Gastroesophageal sphincter (tissue), 4 donors: ENCODE results near the gene PACSIN3. TPM values are rescaled to one million over a fixed set of nuclear protein-coding genes. Genes with fewer than 3 reads are reported as not detected.

Source experiments
- ATAC-seq: fragments of 150-250 bp; one replicate; pipeline ENCODE4 v1.9.1; 2016; ENCODE audit warnings: mild to moderate bottlenecking, moderate library complexity
- H3K27ac ChIP-seq, 4 donors: fragments of 200-600 bp; sonication (generic) in 3 of 4; 1 replicate in 3 of 4; 2 replicates in 1 of 4; pipeline ENCODE4 v1.5.1; 2016 to 2019
- H3K27me3 ChIP-seq: fragments of 200-600 bp; sonication (generic); one replicate; pipeline ENCODE4 v1.5.1; 2019
- H3K36me3 ChIP-seq, 2 donors: fragments of 200-600 bp; sonication (generic); one replicate each; pipeline ENCODE4 v1.5.1; 2019; ENCODE audit warnings: control low read depth in 1 of 2
- H3K4me1 ChIP-seq, 3 donors: fragments of 200-600 bp; sonication (generic); 1 replicate in 2 of 3; 2 replicates in 1 of 3; pipeline ENCODE4 v1.5.1; 2016 to 2019; ENCODE audit warnings: control low read depth in 2 of 3
- H3K4me3 ChIP-seq, 2 donors: fragments of 200-600 bp; sonication (generic); one replicate each; pipeline ENCODE4 v1.5.1; 2019; ENCODE audit warnings: mild to moderate bottlenecking in 1 of 2, moderate library complexity in 1 of 2
- H3K9me3 ChIP-seq, 3 donors: fragments of 200-600 bp; sonication (generic); one replicate each; pipeline ENCODE4 v1.5.1; 2017 to 2019; ENCODE audit warnings: control low read depth in 2 of 3
- EP300 ChIP-seq: sonication (generic); formaldehyde crosslinking; IDR thresholded peaks from one replicate; pipeline ENCODE4 v1.6.1; 2017; ENCODE audit warnings: antibody characterized with exemption, mild to moderate bottlenecking
- POLR2A ChIP-seq, 2 donors: fragments of 450-650 bp; IDR thresholded peaks; one replicate each; pipeline ENCODE4 v1.6.1; 2017; ENCODE audit warnings: antibody characterized with exemption in 2 of 2, mild to moderate bottlenecking in 2 of 2, moderate library complexity in 1 of 2
- POLR2AphosphoS5 ChIP-seq: sonication (generic); formaldehyde crosslinking; IDR thresholded peaks from one replicate; pipeline ENCODE4 v1.6.1; 2017; ENCODE audit warnings: antibody characterized with exemption
- WGBS, 2 donors: methylation state at CpG; one replicate each; pipeline ENCODE4 v1.1.5; 2018; ENCODE audit warnings: low coverage in 1 of 2; 5-methylcytosine and 5-hydroxymethylcytosine counted together
- total RNA-seq, 4 donors: library from RNA; depleted of rRNA; stranded (reverse); fragments of >200 nt; gene quantifications; one replicate each; pipeline ENCODE4 v1.1.0, GENCODE V29; 2016
- TF ChIP-seq, protein P1 (sequence below), 4 experiments: fragments of 200-600 bp in 2 of 4; fragments of 450-650 bp in 2 of 4; sonication (generic) in 1 of 4; IDR thresholded peaks; one replicate each; pipeline ENCODE4 v1.5.1; 2017 to 2019; ENCODE audit warnings: antibody characterized with exemption in 4 of 4, mild to moderate bottlenecking in 2 of 4, moderate library complexity in 2 of 4

Gene PACSIN3
- total RNA-seq, 4 donors from 2014 or later = 61.3 to 74.9 (median 65.3) TPM

DNA sequence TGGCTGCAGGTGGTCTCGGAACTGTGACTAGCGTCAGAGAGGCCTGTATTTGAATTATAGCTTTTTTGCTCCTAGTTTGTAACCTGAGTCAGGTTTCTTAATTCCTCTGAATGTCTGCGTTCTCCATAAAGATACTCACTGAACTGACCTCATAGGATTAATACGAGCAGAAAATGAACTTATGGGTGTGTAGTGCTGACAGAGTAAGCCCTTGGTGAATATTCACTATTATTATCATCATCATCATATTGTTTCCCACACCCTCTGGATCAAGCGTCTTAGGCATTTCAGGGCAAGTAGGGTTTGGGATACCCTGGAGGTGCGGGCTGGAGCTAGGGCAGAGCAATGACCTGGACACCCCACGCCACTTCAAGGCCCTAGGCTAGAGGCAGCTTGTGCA lies 38.6 kb downstream of the PACSIN3 start:
- Histone ChIP-seq H3K9me3 (no peaks in the 10 kb centered on the region), H3K4me1 (peaks cover 0 to 34% (median 13%) of the 10 kb centered on the region in 3 donors), H3K27ac (no peak overlapping the region), H3K4me3 (no peak overlapping the region), H3K36me3 (no peaks in the 10 kb centered on the region), H3K27me3 (no peaks in the 10 kb centered on the region)
- 92 to 93% methylated on average over 3 to 4 of the region's 7 CpGs for WGBS, 2 donors
- no peak for ATAC-seq
- TF ChIP-seq EP300 (no peak), POLR2AphosphoS5 (no peak), POLR2A (IDR thresholded peaks at IDR 0.05) (no peak)
- TF ChIP-seq, protein P1, sequence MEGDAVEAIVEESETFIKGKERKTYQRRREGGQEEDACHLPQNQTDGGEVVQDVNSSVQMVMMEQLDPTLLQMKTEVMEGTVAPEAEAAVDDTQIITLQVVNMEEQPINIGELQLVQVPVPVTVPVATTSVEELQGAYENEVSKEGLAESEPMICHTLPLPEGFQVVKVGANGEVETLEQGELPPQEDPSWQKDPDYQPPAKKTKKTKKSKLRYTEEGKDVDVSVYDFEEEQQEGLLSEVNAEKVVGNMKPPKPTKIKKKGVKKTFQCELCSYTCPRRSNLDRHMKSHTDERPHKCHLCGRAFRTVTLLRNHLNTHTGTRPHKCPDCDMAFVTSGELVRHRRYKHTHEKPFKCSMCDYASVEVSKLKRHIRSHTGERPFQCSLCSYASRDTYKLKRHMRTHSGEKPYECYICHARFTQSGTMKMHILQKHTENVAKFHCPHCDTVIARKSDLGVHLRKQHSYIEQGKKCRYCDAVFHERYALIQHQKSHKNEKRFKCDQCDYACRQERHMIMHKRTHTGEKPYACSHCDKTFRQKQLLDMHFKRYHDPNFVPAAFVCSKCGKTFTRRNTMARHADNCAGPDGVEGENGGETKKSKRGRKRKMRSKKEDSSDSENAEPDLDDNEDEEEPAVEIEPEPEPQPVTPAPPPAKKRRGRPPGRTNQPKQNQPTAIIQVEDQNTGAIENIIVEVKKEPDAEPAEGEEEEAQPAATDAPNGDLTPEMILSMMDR (IDR thresholded peaks at IDR 0.05) = no peak

DNA sequence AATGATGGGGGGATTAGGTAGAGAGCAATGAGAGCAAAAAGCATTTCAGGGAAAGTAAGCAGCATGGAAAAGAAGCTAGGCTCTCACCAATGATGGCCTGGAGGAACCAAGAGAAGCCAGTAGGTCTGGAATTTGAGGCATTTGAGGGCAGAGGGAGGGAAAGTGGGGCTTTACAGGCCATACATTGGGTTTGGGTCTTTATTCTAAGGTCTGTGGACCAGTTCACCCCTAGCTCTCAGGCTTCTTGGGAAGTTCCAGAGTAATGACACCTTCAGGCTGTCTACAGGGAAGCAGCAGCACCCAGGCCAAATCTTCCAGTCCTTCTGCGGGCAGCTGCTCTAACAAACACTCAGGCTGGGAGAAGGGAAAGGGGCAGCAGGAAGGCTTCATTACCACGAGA lies 39.0 kb downstream of the PACSIN3 start:
- no peak for TF ChIP-seq POLR2A (IDR thresholded peaks at IDR 0.05)
- TF ChIP-seq, protein P1 (IDR thresholded peaks at IDR 0.05) = no peak
- TF ChIP-seq EP300 = no peak
- TF ChIP-seq POLR2AphosphoS5 = no peak
- no peaks in the 10 kb centered on the region for H3K27me3 ChIP-seq
- peaks cover 0 to 32% (median 11%) of the 10 kb centered on the region in 3 donors for H3K4me1 ChIP-seq
- 67% methylated on average over 2 of the region's 2 CpGs; no CpG with 5 or more reads in 1 of the 2 donors for WGBS, 2 donors
- no peak overlapping the region for H3K27ac ChIP-seq
- H3K36me3 ChIP-seq = no peaks in the 10 kb centered on the region
- ATAC-seq = no peak
- H3K9me3 ChIP-seq = no peaks in the 10 kb centered on the region
- no peak overlapping the region for H3K4me3 ChIP-seq

DNA sequence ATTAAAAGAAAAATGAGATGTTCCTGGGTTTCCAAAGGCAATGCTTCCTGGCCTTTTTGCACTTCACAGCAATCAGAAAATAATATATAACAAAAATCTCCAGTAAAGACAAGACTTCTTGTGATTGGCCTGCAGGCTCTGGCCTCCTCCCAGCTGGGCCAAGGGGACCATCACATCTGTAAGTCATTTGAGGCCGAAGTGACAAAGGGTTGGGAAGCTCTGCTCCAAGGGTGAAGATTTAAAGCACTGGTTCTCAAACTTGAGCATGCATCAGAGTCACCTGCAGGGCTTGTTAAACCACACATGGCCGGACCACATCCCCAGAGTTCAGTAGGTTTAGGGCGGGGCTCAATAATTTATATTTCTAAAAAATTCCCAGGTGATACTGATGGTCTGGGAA lies 41.7 kb downstream of the PACSIN3 start:
- H3K4me1 ChIP-seq = peaks cover 0 to 25% (median 10%) of the 10 kb centered on the region in 3 donors
- WGBS, 2 donors = 86% methylated on average over 3 of the region's 3 CpGs; no CpG with 5 or more reads in 1 of the 2 donors
- TF ChIP-seq, protein P1 (IDR thresholded peaks at IDR 0.05) = no peak
- TF ChIP-seq EP300 = no peak
- no peak overlapping the region for H3K4me3 ChIP-seq
- no peaks in the 10 kb centered on the region for H3K27me3 ChIP-seq
- no peak for ATAC-seq
- no peaks in the 10 kb centered on the region for H3K36me3 ChIP-seq
- no peak overlapping the region for H3K27ac ChIP-seq
- H3K9me3 ChIP-seq = no peaks in the 10 kb centered on the region

DNA sequence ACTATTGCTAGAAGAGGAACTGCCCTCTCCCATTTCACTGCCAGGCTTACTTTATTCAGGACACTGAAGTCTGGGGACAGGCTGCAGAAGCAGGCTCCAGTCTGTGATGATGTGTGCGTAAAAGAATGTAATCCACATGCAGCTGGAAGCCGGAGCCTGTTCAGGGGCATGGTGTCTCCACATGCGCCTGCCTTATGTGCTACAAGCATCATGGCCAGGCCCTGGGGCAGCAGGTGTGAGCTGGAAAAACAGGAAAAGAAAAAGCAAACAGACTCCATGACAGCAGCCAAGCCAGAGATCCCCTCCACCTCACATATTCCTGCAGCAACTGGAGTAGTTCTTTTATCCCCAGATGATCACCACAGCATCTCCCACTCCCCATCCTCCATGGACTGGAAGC lies 42.9 kb downstream of the PACSIN3 start:
- WGBS, 2 donors = 0 to 25% methylated on average over 1 to 3 of the region's 3 CpGs
- Histone ChIP-seq H3K4me1 (peaks cover 0 to 13% (median 0%) of the 10 kb centered on the region in 3 donors), H3K27ac (no peak overlapping the region), H3K27me3 (no peaks in the 10 kb centered on the region), H3K9me3 (no peaks in the 10 kb centered on the region), H3K36me3 (peaks cover 0 to 3% of the 10 kb centered on the region in 2 donors), H3K4me3 (no peak overlapping the region)
- TF ChIP-seq POLR2A (IDR thresholded peaks at IDR 0.05) (no peak), EP300 (no peak), POLR2AphosphoS5 (peak; percentile 18)
- TF ChIP-seq, protein P1 (IDR thresholded peaks at IDR 0.05) = no peak
- ATAC-seq = peak; percentile 53

DNA sequence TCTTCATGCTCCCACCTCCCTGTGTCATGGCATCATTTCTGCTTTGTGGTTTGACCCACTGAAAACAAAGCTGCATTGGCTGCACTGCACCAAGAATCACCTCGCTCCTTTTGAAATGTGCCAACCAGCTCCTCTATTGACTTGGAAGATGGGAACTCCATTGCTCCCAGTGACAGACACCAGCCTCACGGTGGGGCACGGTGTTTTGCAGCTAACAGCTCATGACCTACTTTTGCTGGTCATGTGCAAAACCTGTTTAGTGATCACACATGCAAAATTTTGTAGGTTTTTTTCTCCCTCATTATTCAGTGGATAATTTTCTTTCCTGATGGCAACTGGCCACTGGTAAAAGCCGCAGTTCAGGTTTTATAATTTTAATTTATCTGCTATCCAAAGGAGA lies 46.4 kb downstream of the PACSIN3 start:
- H3K4me1 ChIP-seq = peaks cover 0 to 12% (median 0%) of the 10 kb centered on the region in 3 donors
- ATAC-seq = no peak
- no peak for TF ChIP-seq POLR2A (IDR thresholded peaks at IDR 0.05)
- TF ChIP-seq EP300 = no peak
- TF ChIP-seq, protein P1 (IDR thresholded peaks at IDR 0.05) = no peak
- no peak for TF ChIP-seq POLR2AphosphoS5
- H3K27ac ChIP-seq = no peak overlapping the region
- peaks cover 0 to 16% of the 10 kb centered on the region in 2 donors for H3K36me3 ChIP-seq
- H3K27me3 ChIP-seq = no peaks in the 10 kb centered on the region
- no peaks in the 10 kb centered on the region for H3K9me3 ChIP-seq
- WGBS, 2 donors = 85 to 90% methylated on average over 2 to 3 of the region's 4 CpGs
- H3K4me3 ChIP-seq = no peak overlapping the region
